ENCODE measurements around the gene AKT2.

DNA sequence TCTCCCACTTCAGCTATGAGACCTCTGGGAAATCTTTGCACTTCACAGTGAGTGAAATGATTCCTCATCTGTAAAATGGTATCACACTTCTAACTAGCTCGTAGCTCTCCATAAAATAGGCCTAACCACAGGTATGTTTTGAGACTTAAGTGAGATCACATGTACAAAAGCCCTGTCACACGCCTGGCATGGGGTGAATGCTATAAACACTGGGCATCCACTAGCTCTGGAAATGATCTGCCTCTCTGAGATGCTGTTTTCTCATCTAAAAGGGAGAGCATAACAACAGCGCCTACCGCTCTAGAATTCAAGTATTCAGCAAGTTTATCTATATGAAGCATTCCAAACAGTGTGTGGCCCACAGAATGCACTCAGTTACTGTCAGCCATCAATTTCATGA is 2.2 kb downstream of the AKT2 start:
- TF ChIP-seq, protein P1, sequence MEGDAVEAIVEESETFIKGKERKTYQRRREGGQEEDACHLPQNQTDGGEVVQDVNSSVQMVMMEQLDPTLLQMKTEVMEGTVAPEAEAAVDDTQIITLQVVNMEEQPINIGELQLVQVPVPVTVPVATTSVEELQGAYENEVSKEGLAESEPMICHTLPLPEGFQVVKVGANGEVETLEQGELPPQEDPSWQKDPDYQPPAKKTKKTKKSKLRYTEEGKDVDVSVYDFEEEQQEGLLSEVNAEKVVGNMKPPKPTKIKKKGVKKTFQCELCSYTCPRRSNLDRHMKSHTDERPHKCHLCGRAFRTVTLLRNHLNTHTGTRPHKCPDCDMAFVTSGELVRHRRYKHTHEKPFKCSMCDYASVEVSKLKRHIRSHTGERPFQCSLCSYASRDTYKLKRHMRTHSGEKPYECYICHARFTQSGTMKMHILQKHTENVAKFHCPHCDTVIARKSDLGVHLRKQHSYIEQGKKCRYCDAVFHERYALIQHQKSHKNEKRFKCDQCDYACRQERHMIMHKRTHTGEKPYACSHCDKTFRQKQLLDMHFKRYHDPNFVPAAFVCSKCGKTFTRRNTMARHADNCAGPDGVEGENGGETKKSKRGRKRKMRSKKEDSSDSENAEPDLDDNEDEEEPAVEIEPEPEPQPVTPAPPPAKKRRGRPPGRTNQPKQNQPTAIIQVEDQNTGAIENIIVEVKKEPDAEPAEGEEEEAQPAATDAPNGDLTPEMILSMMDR (IDR thresholded peaks at IDR 0.05), result no peak
- no peak for TF ChIP-seq TCF7L2 (IDR thresholded peaks at IDR 0.05; ENCODE audit: low read depth, low read length)

Measured in Panc1 (cell line).